H9 (cell line): ENCODE results near the gene BPIFB1. TPM values are rescaled to one million over a fixed set of nuclear protein-coding genes. Genes with fewer than 3 reads are reported as not detected.

Source experiments
- DNase-seq: peaks from one replicate; pipeline ENCODE4 v3.0.0-alpha.2; 2017
- H2AFZ ChIP-seq: one replicate; pipeline ENCODE4 v1.6.1; 2013; ENCODE audit warnings: mild to moderate bottlenecking, low read length, control low read depth, moderate library complexity
- H2AK5ac ChIP-seq: 2 replicates; pipeline ENCODE4 v1.6.1; 2013; ENCODE audit warnings: low read length, control low read depth, mixed read lengths; ENCODE audit not compliant: insufficient read length
- H2BK120ac ChIP-seq: one replicate; pipeline ENCODE4 v1.6.1; 2013; ENCODE audit warnings: low read depth, mild to moderate bottlenecking, low read length, control low read depth, inconsistent platforms; ENCODE audit not compliant: poor library complexity, severe bottlenecking
- H2BK12ac ChIP-seq: 2 replicates; pipeline ENCODE4 v1.6.1; 2013; ENCODE audit warnings: low read length, control low read depth, mixed read lengths, low read depth; ENCODE audit not compliant: insufficient read length
- H2BK15ac ChIP-seq: 2 replicates; pipeline ENCODE4 v1.6.1; 2013; ENCODE audit warnings: low read depth, low read length, control low read depth
- H2BK20ac ChIP-seq: one replicate; pipeline ENCODE4 v1.6.1; 2013; ENCODE audit warnings: low read depth, mild to moderate bottlenecking, low read length, control low read depth, inconsistent platforms; ENCODE audit not compliant: poor library complexity, severe bottlenecking
- H2BK5ac ChIP-seq: 2 replicates; pipeline ENCODE4 v1.6.1; 2013; ENCODE audit warnings: low read length, control low read depth, mixed read lengths; ENCODE audit not compliant: insufficient read length
- H3K14ac ChIP-seq: 2 replicates; pipeline ENCODE4 v1.6.1; 2013; ENCODE audit warnings: low read length, control low read depth; ENCODE audit not compliant: insufficient read depth
- H3K18ac ChIP-seq: 2 replicates; pipeline ENCODE4 v1.6.1; 2013; ENCODE audit warnings: low read depth, mild to moderate bottlenecking, mixed read lengths, low read length, control low read depth; ENCODE audit not compliant: insufficient read length
- H3K23ac ChIP-seq: 2 replicates; pipeline ENCODE4 v1.6.1; 2013; ENCODE audit warnings: low read length, control low read depth, mixed read lengths, low read depth; ENCODE audit not compliant: insufficient read length
- H3K23me2 ChIP-seq: 2 replicates; pipeline ENCODE4 v1.6.1; 2013; ENCODE audit warnings: low read depth, mild to moderate bottlenecking, mixed read lengths, low read length, control low read depth; ENCODE audit not compliant: insufficient read length, poor library complexity, severe bottlenecking
- H3K27ac ChIP-seq: 2 replicates; pipeline ENCODE4 v1.5.1; 2013; ENCODE audit warnings: low read length, control low read depth, mixed read lengths, low read depth; ENCODE audit not compliant: insufficient read length
- H3K27me3 ChIP-seq: 2 replicates; pipeline ENCODE4 v1.6.1; 2013; ENCODE audit warnings: low read length, control low read depth, inconsistent platforms; ENCODE audit not compliant: insufficient read depth
- H3K4ac ChIP-seq: 2 replicates; pipeline ENCODE4 v1.6.1; 2013; ENCODE audit warnings: low read depth, mild to moderate bottlenecking, control low read depth, inconsistent platforms, low read length, moderate library complexity
- H3K4me1 ChIP-seq: 2 replicates; pipeline ENCODE4 v1.6.1; 2013; ENCODE audit warnings: low read length, control low read depth, inconsistent platforms; ENCODE audit not compliant: insufficient read depth
- H3K4me2 ChIP-seq: 2 replicates; pipeline ENCODE4 v1.6.1; 2013; ENCODE audit warnings: low read length, control low read depth, mixed read lengths; ENCODE audit not compliant: insufficient read length, insufficient read depth
- H3K56ac ChIP-seq: 2 replicates; pipeline ENCODE4 v1.6.1; 2013; ENCODE audit warnings: low read depth, mild to moderate bottlenecking, mixed read lengths, low read length, control low read depth; ENCODE audit not compliant: insufficient read length
- H3K79me1 ChIP-seq: 2 replicates; pipeline ENCODE4 v1.6.1; 2013; ENCODE audit warnings: low read depth, mild to moderate bottlenecking, moderate library complexity, low read length, control low read depth, inconsistent platforms; ENCODE audit not compliant: insufficient read depth, poor library complexity, severe bottlenecking
- H3K79me2 ChIP-seq: 2 replicates; pipeline ENCODE4 v1.6.1; 2013; ENCODE audit warnings: low read length, control low read depth, inconsistent platforms; ENCODE audit not compliant: insufficient read depth
- H3K9ac ChIP-seq: 2 replicates; pipeline ENCODE4 v1.6.1; 2013; ENCODE audit warnings: low read length, control low read depth, mixed read lengths; ENCODE audit not compliant: insufficient read length; ENCODE audit errors: extremely low read depth
- H3K9me3 ChIP-seq: one replicate; pipeline ENCODE4 v1.6.1; 2013; ENCODE audit warnings: low read depth, low read length, inconsistent platforms; ENCODE audit not compliant: control insufficient read depth
- H3T11ph ChIP-seq: one replicate; pipeline ENCODE4 v1.6.1; 2013; ENCODE audit warnings: mild to moderate bottlenecking, low read length, control low read depth, inconsistent platforms
- H4K20me1 ChIP-seq: one replicate; pipeline ENCODE4 v1.6.1; 2013; ENCODE audit not compliant: control insufficient read depth, insufficient read length, insufficient read depth
- H4K5ac ChIP-seq: 2 replicates; pipeline ENCODE4 v1.6.1; 2013; ENCODE audit warnings: low read depth, mild to moderate bottlenecking, mixed read lengths, low read length, control low read depth; ENCODE audit not compliant: insufficient read length
- H4K8ac ChIP-seq: replicated peaks from 2 replicates; pipeline ENCODE4 v1.6.1; 2013; ENCODE audit warnings: low read length, control low read depth, mixed read lengths, low read depth; ENCODE audit not compliant: insufficient read length
- H4K91ac ChIP-seq: 2 replicates; pipeline ENCODE4 v1.6.1; 2013; ENCODE audit warnings: low read depth, mild to moderate bottlenecking, moderate library complexity, mixed read lengths, low read length, control low read depth; ENCODE audit not compliant: insufficient read length
- H3K27ac Mint-ChIP-seq, 3 experiments: 2 replicates in 2 of 3; 3 replicates in 1 of 3; pipeline ENCODE4 v1.8.0; 2020 to 2021; ENCODE audit warnings: mixed read lengths in 3 of 3, mild to moderate bottlenecking in 1 of 3, moderate library complexity in 1 of 3
- H3K27me3 Mint-ChIP-seq: 2 replicates; pipeline ENCODE4 v1.8.0; 2021; ENCODE audit warnings: low read depth, mild to moderate bottlenecking, moderate library complexity, mixed read lengths
- H3K36me3 Mint-ChIP-seq, 3 experiments: 2 replicates in 2 of 3; 3 replicates in 1 of 3; pipeline ENCODE4 v1.8.0; 2020 to 2021; ENCODE audit warnings: low read depth in 3 of 3, mixed read lengths in 3 of 3; ENCODE audit not compliant: insufficient read depth in 1 of 3
- H3K4me1 Mint-ChIP-seq, 2 experiments: 2 replicates each; pipeline ENCODE4 v1.8.0; 2020; ENCODE audit warnings: mixed read lengths in 2 of 2
- H3K4me3 Mint-ChIP-seq, 2 experiments: 2 replicates in 1 of 2; 3 replicates in 1 of 2; pipeline ENCODE4 v1.8.0; 2020 to 2021; ENCODE audit warnings: mild to moderate bottlenecking in 2 of 2, mixed read lengths in 2 of 2, moderate library complexity in 1 of 2
- H3K9me3 Mint-ChIP-seq, 2 experiments: 2 replicates in 1 of 2; 3 replicates in 1 of 2; pipeline ENCODE4 v1.8.0; 2020; ENCODE audit warnings: mild to moderate bottlenecking in 2 of 2, mixed read lengths in 2 of 2, moderate library complexity in 1 of 2
- CTCF ChIP-seq: fragments of 200-600 bp; sonication (generic); conservative IDR thresholded peaks from 3 replicates; pipeline ENCODE4 v1.8.0; 2021; ENCODE audit warnings: antibody characterized with exemption, mild to moderate bottlenecking
- WGBS: extraction: QIAGEN DNeasy Blood & Tissue Kit; methylation state at CpG from one replicate; pipeline ENCODE4 v1.1.7; 2013; ENCODE audit warnings: missing lambda C conversion rate, low lambda C conversion rate, mixed read lengths; ENCODE audit not compliant: insufficient read length; ENCODE audit errors: extremely low coverage; 5-methylcytosine and 5-hydroxymethylcytosine counted together
- total RNA-seq: library from RNA; stranded (reverse); gene quantifications from 2 replicates; pipeline ENCODE4 v1.2.1, GENCODE V29; 2021

BPIFB1 gene
- total RNA-seq, 1 experiment from 2014 or later = not detected

DNA sequence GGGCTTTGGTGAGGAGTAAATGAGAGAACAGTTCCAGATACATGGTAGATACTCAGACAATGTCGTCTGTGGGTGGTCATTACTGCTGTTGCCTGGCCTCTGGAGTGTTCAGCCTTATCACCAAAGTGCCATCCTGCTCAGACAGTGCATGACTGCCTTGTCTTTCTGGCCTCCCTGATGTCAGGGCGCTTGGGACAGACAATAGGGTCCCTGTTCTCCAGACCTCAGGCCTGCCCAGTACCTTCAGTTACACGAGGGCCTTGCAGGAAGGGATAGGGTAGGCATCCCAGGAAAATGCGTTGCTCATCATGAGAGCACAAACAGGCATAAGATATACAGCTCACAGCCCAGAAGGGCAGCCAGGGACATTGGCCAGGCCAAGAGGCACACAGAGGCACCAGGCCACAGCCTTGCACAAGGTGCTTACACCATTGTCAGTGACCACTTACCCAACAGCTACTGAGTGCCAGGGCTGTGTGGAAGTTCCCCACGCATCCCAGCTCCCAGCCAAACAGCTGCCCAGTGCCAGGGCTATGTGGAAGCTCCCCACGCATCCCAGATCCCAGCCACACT lies 27.4 kb downstream of the BPIFB1 start:
- no peak overlapping the region for H3K56ac ChIP-seq
- H2AK5ac ChIP-seq = no peak overlapping the region
- WGBS = no CpG with 5 or more reads among the region's 6 CpGs
- no peak overlapping the region for H2BK15ac ChIP-seq
- no peaks in the 10 kb centered on the region for H3K9me3 ChIP-seq
- H4K5ac ChIP-seq = no peak overlapping the region
- H2BK12ac ChIP-seq = no peak overlapping the region
- H3K9ac ChIP-seq = no peak overlapping the region
- H2BK20ac ChIP-seq = no peak overlapping the region
- no peak overlapping the region for H4K91ac ChIP-seq
- H4K8ac ChIP-seq = no peak overlapping the region
- no peak overlapping the region for H3K27ac ChIP-seq
- Mint-ChIP-seq H3K9me3 (peaks cover 0 to 3% of the 10 kb centered on the region in 2 experiments; a peak in 2 of 5 replicates), H3K4me3 (no peak overlapping the region), H3K27me3 (peaks cover 1% of the 10 kb centered on the region; the same call in 1 of the 2 replicates), H3K27ac (no peak overlapping the region), H3K36me3 (no peaks in the 10 kb centered on the region), H3K4me1 (peaks cover 3% of the 10 kb centered on the region in 2 experiments; a peak in 2 of 4 replicates)
- H3K4me2 ChIP-seq = no peak overlapping the region
- H3K79me2 ChIP-seq = no peaks in the 10 kb centered on the region
- H3K23me2 ChIP-seq = no peaks in the 10 kb centered on the region
- no peaks in the 10 kb centered on the region for H4K20me1 ChIP-seq
- DNase-seq = no peak
- no peaks in the 10 kb centered on the region for H3K4me1 ChIP-seq
- H3T11ph ChIP-seq = no peak overlapping the region
- no peaks in the 10 kb centered on the region for H3K79me1 ChIP-seq
- H2AFZ ChIP-seq = no peak overlapping the region
- no peak for TF ChIP-seq CTCF
- H3K14ac ChIP-seq = no peak overlapping the region
- H3K4ac ChIP-seq = no peak overlapping the region
- no peak overlapping the region for H3K23ac ChIP-seq
- H3K18ac ChIP-seq = no peak overlapping the region
- no peak overlapping the region for H2BK5ac ChIP-seq
- no peaks in the 10 kb centered on the region for H3K27me3 ChIP-seq
- no peak overlapping the region for H2BK120ac ChIP-seq
